Karpas-422 (cell line): Measurements from ENCODE around the gene TMEM163. TPM values are rescaled to one million over a fixed set of nuclear protein-coding genes. Genes with fewer than 3 reads are reported as not detected.
A peak's percentile ranks its signal among the peaks of the same experiment; 100 is the strongest.

ENCODE experiments used
- DNase-seq: peaks from one replicate; pipeline ENCODE4 v3.0.0-alpha.2; 2015
- H2AFZ ChIP-seq: fragments of 200-600 bp; sonication (generic); 2 replicates; pipeline ENCODE4 v1.6.1; 2014; ENCODE audit warnings: antibody characterized with exemption, low read length, mixed read lengths
- H3K27ac ChIP-seq: fragments of 200-600 bp; sonication (generic); 2 replicates; pipeline ENCODE4 v1.5.1; 2014; ENCODE audit warnings: mild to moderate bottlenecking, low read length, moderate library complexity
- H3K27me3 ChIP-seq: fragments of 200-600 bp; sonication (generic); 2 replicates; pipeline ENCODE4 v1.6.1; 2014; ENCODE audit warnings: low read length, mixed read lengths
- H3K36me3 ChIP-seq: fragments of 200-600 bp; sonication (generic); 2 replicates; pipeline ENCODE4 v1.6.1; 2014; ENCODE audit warnings: low read length, mixed read lengths; ENCODE audit not compliant: insufficient read depth
- H3K4me1 ChIP-seq: fragments of 200-600 bp; sonication (generic); 2 replicates; pipeline ENCODE4 v1.6.1; 2014; ENCODE audit warnings: mild to moderate bottlenecking, low read length, mixed read lengths
- H3K4me2 ChIP-seq: fragments of 200-600 bp; sonication (generic); 2 replicates; pipeline ENCODE4 v1.6.1; 2014; ENCODE audit warnings: low read length, low read depth, mild to moderate bottlenecking; ENCODE audit not compliant: poor library complexity, severe bottlenecking
- H3K4me3 ChIP-seq: fragments of 200-600 bp; sonication (generic); 2 replicates; pipeline ENCODE4 v1.5.1; 2014; ENCODE audit warnings: mild to moderate bottlenecking, antibody characterized with exemption, low read length, mixed read lengths
- H3K79me2 ChIP-seq: fragments of 200-600 bp; sonication (generic); 2 replicates; pipeline ENCODE4 v1.6.1; 2014; ENCODE audit warnings: mild to moderate bottlenecking, low read length, mixed read lengths
- H3K9ac ChIP-seq: fragments of 200-600 bp; sonication (generic); 2 replicates; pipeline ENCODE4 v1.6.0; 2014; ENCODE audit warnings: low read length
- H3K9me2 ChIP-seq: fragments of 200-600 bp; sonication (generic), shearing (Covaris generic); replicated peaks from 2 replicates; pipeline ENCODE4 v1.6.0; 2014; ENCODE audit warnings: mild to moderate bottlenecking, low read length, moderate library complexity; ENCODE audit not compliant: insufficient read depth
- H3K9me3 ChIP-seq: fragments of 300-700, 200-600 bp; sonication (generic); 2 replicates; pipeline ENCODE4 v1.6.1; 2014; ENCODE audit warnings: low read length, mixed read lengths
- H4K20me1 ChIP-seq: fragments of 200-600 bp; sonication (generic); 2 replicates; pipeline ENCODE4 v1.6.1; 2014; ENCODE audit warnings: mild to moderate bottlenecking, antibody characterized with exemption, low read length, low read depth; ENCODE audit not compliant: insufficient read depth
- total RNA-seq: library from RNA; depleted of rRNA; stranded (reverse); fragments of >200 nt; shearing (Covaris generic); gene quantifications from 2 replicates; pipeline ENCODE4 v1.2.3, GENCODE V29; 2014; ENCODE audit warnings: low replicate concordance

TMEM163 gene
- total RNA-seq, 1 experiment from 2014 or later: 4.7 TPM

DNA sequence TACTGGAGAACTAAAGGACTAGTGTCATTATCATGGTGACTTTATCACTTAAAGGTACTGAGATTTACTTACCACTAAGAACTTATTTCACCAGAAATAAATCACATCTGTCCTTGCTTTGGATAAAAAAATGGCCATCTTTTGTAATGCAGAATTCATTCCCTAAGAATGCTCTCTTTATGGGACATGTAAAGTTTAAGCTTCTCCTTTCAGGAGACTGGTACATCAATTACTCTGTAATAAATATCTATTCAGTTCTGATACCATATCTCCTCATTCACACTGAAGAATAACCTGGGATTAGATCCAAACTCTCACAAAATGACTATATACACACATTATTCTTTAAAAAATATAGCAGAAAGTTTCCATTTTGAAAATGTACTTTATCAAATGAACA lies 24.4 kb downstream of the TMEM163 start:
- Histone ChIP-seq H3K36me3 (no peaks in the 10 kb centered on the region), H3K9me3 (no peaks in the 10 kb centered on the region), H3K9me2 (no peaks in the 10 kb centered on the region), H4K20me1 (no peaks in the 10 kb centered on the region), H3K4me3 (no peak overlapping the region), H3K79me2 (no peaks in the 10 kb centered on the region), H3K27ac (no peak overlapping the region), H3K4me1 (peaks cover 27% of the 10 kb centered on the region), H3K9ac (no peak overlapping the region), H3K4me2 (no peak overlapping the region), H3K27me3 (no peaks in the 10 kb centered on the region), H2AFZ (no peak overlapping the region)
- no peak for DNase-seq

GRCh38 chr2:134693359-134694330 lies 25.2 kb downstream of the TMEM163 start:
- Histone ChIP-seq H3K27me3 (no peaks in the 10 kb centered on the region), H3K4me2 (no peak overlapping the region), H3K9ac (no peak overlapping the region), H3K79me2 (no peaks in the 10 kb centered on the region), H3K9me3 (no peaks in the 10 kb centered on the region), H3K4me1 (peaks cover 27% of the 10 kb centered on the region), H3K36me3 (no peaks in the 10 kb centered on the region), H3K9me2 (no peaks in the 10 kb centered on the region), H3K27ac (no peak overlapping the region), H2AFZ (no peak overlapping the region), H3K4me3 (no peak overlapping the region), H4K20me1 (no peaks in the 10 kb centered on the region)
- DNase-seq: no peak

GRCh38 chr2:134692499-134692898 lies 26.3 kb downstream of the TMEM163 start:
- Histone ChIP-seq H3K27me3 (no peaks in the 10 kb centered on the region), H3K79me2 (no peaks in the 10 kb centered on the region), H3K4me2 (peak overlapping the region; percentile 43), H3K4me1 (peaks cover 27% of the 10 kb centered on the region), H2AFZ (0 out of 2 replicates have a peak overlapping the region, but pooled peaks have one; percentile 23), H3K27ac (no peak overlapping the region), H3K9me3 (no peaks in the 10 kb centered on the region), H4K20me1 (no peaks in the 10 kb centered on the region), H3K9ac (0 out of 2 replicates have a peak overlapping the region, but pooled peaks have one; percentile 6), H3K36me3 (no peaks in the 10 kb centered on the region), H3K4me3 (no peak overlapping the region), H3K9me2 (no peaks in the 10 kb centered on the region)
- DNase-seq: peak; percentile 80

GRCh38 chr2:134690629-134691215 lies 28.1 kb downstream of the TMEM163 start:
- no peaks in the 10 kb centered on the region for H4K20me1 ChIP-seq
- peak; percentile 75 for DNase-seq
- H3K9ac ChIP-seq: peak overlapping the region; percentile 46
- H3K27ac ChIP-seq: no peak overlapping the region
- no peaks in the 10 kb centered on the region for H3K9me2 ChIP-seq
- no peaks in the 10 kb centered on the region for H3K36me3 ChIP-seq
- no peaks in the 10 kb centered on the region for H3K79me2 ChIP-seq
- H3K4me3 ChIP-seq: peak overlapping the region; percentile 42; the same call in 1 of the 2 replicates
- H3K4me2 ChIP-seq: peak overlapping the region; percentile 47
- H3K9me3 ChIP-seq: no peaks in the 10 kb centered on the region
- H2AFZ ChIP-seq: peak overlapping the region; percentile 86; the same call in 1 of the 2 replicates
- H3K27me3 ChIP-seq: no peaks in the 10 kb centered on the region
- peaks cover 27% of the 10 kb centered on the region for H3K4me1 ChIP-seq

DNA sequence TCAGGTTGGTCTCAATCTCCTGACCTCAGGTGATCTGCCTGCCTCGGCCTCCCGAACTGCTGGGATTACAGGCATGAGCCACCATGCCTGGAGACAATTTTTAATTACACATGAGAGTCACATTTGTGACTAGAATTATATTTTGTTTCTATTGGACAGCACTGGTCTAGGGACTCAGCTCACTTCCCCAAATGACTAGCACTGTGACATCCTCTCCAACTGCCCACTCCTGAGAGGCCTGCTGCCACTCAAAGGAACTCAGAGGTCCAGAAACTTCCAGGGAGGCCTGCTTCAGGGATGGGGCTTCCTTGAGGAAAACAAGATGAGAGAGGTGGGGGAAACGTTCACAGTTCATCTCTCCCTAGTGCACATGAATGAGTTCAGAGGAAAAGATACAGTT lies 29.5 kb downstream of the TMEM163 start:
- Histone ChIP-seq H3K9ac (no peak overlapping the region), H2AFZ (no peak overlapping the region), H3K9me3 (no peaks in the 10 kb centered on the region), H3K4me3 (no peak overlapping the region), H3K4me1 (peaks cover 27% of the 10 kb centered on the region), H3K27me3 (no peaks in the 10 kb centered on the region), H3K27ac (no peak overlapping the region), H3K36me3 (no peaks in the 10 kb centered on the region), H3K4me2 (no peak overlapping the region), H4K20me1 (no peaks in the 10 kb centered on the region), H3K9me2 (no peaks in the 10 kb centered on the region), H3K79me2 (no peaks in the 10 kb centered on the region)
- DNase-seq: no peak

DNA sequence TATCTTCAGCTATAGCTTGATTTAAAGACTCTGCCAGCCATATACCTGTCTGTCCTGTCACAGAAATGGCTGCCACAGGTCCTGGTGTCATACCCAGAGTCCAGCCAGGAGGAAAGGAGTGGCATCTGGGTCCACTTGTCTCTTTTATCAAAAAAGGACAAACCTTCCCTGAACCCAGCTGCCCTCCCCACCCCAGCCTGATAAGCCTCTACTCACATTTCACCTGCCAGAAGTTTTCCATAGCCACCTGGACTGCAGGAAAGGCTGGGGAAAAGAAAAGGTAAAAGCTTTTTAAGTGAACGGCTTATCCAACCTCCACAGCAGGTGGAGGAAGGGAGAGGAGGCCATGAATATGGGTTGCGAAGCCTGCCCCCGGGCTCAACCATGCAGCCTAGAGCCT lies 32.8 kb downstream of the TMEM163 start:
- Histone ChIP-seq H3K4me2 (no peak overlapping the region), H4K20me1 (no peaks in the 10 kb centered on the region), H2AFZ (no peak overlapping the region), H3K36me3 (no peaks in the 10 kb centered on the region), H3K9me3 (no peaks in the 10 kb centered on the region), H3K79me2 (no peaks in the 10 kb centered on the region), H3K9me2 (no peaks in the 10 kb centered on the region), H3K4me3 (no peak overlapping the region), H3K27me3 (no peaks in the 10 kb centered on the region), H3K9ac (no peak overlapping the region), H3K27ac (no peak overlapping the region), H3K4me1 (peaks cover 7% of the 10 kb centered on the region)
- DNase-seq: no peak

DNA sequence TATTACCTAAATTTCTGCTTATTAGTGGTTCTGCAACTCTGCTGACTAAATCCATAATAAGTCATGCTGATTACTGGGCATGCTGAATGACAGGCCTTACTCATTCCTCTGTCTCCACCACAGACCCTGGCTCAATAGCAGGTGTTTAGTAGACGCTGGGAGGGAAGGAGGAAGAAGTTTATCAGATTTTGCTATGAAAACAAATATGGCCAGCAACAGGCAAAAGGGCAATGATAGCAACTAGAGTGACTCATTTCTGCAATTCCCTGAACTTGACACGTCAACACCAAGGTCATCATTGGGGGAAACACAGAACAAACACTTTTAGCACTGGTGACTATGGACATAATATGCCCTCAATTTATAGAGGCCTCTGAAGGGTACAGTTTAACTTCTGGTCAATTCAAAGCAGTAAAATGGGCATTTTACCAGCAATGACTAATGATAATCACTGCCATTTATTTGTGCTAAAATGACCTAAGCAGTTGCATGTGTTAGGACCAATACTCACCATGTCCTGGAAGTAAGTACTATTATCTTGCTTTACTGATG lies 35.2 kb downstream of the TMEM163 start:
- Histone ChIP-seq H3K4me1 (no peaks in the 10 kb centered on the region), H3K4me3 (no peak overlapping the region), H3K36me3 (no peaks in the 10 kb centered on the region), H3K79me2 (no peaks in the 10 kb centered on the region), H3K27ac (no peak overlapping the region), H3K9me3 (no peaks in the 10 kb centered on the region), H3K4me2 (no peak overlapping the region), H3K9me2 (no peaks in the 10 kb centered on the region), H3K27me3 (no peaks in the 10 kb centered on the region), H2AFZ (no peak overlapping the region), H3K9ac (no peak overlapping the region), H4K20me1 (no peaks in the 10 kb centered on the region)
- no peak for DNase-seq

- Histone ChIP-seq H3K9me3 (no peaks in the 10 kb centered on the region), H4K20me1 (no peaks in the 10 kb centered on the region), H3K9me2 (no peaks in the 10 kb centered on the region), H3K4me1 (no peaks in the 10 kb centered on the region), H3K27me3 (no peaks in the 10 kb centered on the region), H2AFZ (no peak overlapping the region), H3K27ac (no peak overlapping the region), H3K4me2 (no peak overlapping the region), H3K4me3 (no peak overlapping the region), H3K36me3 (no peaks in the 10 kb centered on the region), H3K79me2 (no peaks in the 10 kb centered on the region), H3K9ac (no peak overlapping the region)
- DNase-seq: no peak
Measured at GRCh38 chr2:134682726-134683125, 36.1 kb downstream of the TMEM163 start.
